Fibroblast of peridontal ligament (primary cell): ENCODE results near the gene AKR1A1.
"Not testable (repeated sequence)": the region's sequence is repeated elsewhere in the genome, so short reads cannot be mapped to it uniquely, and the experiment has no call there.

Experiments used
- DNase-seq: peaks from one replicate; pipeline ENCODE4 v3.0.0-alpha.2; 2010; ENCODE audit errors: extremely low read depth

Gene AKR1A1

DNA sequence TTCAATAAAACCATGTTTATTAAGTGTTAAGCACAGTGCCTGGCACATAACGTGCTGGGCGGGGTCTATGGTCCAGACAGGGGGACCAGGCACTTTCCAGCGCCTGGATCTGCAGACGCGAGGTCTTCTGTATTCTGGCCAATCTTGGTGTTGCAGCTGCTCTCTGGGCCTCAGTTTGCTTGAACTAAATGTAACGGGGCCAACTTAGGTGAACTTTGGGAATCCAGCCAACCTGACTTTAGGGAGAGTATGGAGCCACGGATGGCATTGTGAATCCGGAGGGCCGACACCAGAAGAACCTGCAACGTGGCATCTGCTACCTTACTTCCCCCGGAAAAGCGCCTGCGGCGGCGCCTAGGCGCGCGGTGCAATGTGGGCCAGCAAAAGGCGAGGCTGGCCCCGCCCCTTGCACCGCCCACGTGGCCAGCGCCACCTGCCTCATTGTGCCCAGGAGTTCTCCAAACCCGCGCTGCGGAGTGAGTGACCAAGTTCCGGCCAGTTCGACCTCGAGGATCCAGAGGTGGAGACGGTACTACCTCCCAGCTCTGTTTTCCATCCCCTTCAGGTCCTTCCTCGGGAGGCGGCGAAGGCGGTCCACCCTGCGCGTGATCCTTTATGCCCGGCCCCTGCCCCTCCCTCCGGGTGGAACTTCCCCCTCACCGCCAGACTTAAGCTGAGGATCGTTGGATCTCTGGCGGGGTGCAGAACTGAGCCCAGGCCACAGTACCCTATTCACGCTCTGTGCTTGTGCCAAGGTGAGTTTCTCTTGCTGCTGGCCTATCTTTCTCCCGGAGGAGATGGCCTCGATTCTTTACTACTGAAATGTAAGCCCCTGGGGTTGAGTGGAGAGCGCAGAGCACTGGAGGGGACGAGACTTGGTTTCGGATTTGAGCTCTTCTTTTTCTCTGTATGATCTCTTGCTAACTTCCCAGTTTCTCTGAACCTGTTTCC lies at the start of gene AKR1A1:
AKR1A1 (plus strand) TSS at position 426 of the 951 bp plus-strand sequence. CDS start 10,969 bp downstream, outside the sequence.
- DNase-seq: peak; percentile 74

DNA sequence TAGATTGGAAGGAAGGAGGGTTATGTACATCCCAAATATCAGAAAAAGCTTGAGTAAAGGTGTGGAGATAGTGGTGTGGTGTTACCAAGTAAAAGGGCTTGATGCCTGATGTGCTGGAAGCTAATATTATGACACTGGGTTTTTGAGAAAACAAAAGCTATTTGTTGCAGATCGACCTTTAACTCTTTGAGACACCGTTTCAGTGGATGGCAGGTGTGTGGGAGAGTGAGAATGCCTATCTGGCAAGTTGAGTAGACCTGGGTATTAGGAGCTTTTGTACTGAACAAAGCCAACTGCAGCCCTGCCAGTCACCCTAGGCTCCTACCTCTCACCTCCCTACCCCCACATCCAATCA lies 49.1 kb upstream of the AKR1A1 start:
- DNase-seq: no peak

DNA sequence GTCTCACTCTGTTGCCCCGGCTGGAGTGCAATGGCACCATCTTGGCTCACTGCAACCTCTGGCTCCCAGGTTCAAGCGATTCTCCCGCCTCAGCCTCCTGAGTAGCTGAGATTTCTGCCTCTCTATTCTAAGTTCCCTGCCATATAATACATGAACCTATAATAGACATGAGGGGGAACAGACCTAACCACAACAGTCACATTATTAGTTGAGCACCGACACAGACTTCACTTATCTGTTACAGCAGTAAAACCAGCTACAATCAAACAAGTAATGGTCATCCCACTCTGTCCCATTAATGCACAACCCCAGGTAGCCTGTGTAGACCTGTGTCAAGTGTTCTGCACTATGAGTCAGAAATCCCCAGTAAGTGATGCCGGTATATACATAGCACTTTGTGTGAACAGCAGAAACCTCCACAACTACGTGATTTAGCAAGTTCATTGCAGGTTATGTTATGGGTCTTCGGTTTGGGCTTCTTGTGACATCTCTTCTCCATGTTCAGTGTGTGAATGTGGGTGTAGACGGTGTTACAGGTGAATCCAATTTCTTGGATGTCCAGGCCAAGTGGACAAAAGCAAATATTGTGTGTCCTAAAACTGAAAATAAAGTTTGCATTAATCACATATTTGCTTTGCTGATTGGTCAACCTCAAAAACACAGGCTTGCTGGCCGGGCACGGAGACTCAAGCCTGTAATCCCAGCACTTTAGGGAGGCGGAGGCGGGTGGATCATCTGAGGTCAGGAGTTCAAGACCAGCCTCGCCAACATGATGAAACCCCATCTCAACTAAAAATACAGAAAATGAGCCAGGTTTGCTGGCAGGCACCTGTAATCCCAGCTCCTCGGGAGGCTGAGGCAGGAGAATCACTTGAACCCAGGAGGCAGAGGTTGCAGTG lies 46.9 kb upstream of the AKR1A1 start:
- DNase-seq: no peak

DNA sequence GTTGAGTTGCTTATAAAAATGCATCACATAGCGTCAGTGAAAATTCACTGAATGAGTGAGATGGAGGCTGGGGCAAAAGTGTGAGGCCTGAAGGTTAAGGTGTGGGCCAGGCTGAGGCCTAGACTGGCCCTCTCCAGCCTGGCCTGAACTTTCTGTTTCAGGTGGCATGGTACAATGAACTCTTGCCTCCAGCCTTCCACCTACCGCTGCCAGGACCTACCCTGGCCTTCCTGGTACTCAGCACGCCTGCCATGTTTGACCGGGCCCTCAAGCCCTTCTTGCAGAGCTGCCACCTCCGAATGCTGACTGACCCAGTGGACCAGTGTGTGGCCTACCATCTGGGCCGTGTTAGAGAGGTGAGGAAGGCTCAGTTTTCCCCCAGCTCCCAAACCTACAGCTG lies 43.4 kb upstream of the AKR1A1 start:
- no peak for DNase-seq

DNA sequence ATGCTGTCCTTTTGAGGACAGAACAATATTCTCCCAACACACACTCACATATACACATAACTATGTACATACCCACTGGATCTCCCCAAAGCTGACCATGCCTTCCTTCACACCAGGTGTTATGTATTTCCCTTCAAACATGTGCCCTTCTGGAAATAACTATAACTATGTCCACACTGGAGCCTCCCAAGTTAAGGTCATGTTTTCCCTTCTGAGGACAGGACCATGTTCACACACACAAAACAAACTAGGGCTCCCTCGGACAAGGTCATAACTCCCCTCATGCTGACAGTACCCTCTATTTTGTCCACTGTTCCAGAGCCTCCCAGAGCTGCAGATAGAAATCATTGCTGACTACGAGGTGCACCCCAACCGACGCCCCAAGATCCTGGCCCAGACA lies 42.7 kb upstream of the AKR1A1 start:
- no peak for DNase-seq

DNA sequence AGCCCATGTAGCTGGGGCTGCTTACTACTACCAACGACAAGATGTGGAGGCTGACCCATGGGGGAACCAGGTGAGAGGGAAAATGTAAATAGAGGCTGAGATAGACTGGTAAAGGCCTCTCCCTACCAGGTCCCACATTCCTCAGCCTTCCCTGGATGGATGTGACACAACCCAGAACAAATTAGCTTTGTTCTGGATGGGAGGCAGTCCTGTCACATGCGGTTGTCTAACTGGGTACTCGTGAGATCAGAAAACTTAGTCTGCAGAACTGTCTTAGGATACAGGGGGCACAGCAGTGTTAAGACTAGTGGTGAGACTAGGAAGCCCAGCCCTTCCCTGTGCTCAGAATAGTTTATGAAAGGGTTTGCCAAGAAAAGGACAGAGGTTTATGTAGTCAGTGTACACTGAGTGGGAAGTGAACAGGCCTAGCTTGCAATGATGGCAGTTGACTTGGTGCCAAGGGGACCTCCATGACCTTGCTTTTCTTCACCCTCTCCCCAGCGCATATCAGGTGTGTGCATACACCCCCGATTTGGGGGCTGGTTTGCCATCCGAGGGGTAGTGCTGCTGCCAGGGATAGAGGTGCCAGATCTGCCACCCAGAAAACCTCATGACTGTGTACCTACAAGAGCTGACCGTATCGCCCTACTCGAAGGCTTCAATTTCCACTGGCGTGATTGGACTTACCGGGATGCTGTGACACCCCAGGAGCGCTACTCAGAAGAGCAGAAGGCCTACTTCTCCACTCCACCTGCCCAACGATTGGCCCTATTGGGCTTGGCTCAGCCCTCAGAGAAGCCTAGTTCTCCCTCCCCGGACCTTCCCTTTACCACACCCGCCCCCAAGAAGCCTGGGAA lies 42.1 kb upstream of the AKR1A1 start:
- no peak for DNase-seq

DNA sequence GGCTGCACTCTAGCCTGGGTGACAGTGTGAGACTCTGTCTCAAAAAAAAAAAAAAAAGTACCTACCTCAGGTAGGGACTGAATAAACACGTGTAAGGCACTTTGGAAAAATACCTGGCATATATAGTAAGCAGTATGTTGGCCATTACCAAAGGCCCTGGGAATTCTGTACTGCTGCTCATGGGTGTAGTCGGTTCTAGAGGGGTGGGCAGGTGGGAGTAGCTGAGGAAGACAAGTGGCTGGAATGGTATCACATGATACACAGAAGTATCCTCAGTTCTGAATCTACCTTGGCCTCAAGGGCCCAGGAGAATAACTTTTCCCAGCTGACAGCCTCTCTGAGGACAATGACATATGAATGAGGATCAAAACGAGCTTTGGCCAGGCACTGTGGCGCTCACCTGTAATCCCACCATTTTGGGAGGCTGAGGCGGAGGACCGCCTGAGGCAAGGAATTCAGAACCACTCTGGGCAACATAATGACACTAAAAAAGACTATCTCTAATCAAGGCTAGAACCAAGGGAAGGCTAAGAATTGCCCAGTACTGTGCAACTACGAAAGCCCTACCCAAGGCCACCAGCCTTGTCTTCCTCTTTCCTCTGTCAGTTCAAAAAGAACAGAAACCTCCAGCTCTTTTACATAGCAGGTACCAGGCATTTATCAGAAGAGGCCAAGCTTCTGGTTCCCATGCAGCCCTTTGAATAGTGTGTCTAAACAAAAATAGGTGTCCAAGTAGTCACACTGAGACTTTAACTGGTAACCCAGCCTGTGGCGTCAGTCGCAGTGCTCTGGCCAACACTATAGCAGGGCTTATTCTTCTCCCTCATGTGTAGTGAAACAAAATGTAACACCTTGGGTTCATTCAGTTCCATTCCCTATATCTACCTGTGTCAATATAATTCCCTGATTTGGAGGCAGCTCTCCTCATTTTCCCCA lies 40.3 kb upstream of the AKR1A1 start:
- no peak for DNase-seq

DNA sequence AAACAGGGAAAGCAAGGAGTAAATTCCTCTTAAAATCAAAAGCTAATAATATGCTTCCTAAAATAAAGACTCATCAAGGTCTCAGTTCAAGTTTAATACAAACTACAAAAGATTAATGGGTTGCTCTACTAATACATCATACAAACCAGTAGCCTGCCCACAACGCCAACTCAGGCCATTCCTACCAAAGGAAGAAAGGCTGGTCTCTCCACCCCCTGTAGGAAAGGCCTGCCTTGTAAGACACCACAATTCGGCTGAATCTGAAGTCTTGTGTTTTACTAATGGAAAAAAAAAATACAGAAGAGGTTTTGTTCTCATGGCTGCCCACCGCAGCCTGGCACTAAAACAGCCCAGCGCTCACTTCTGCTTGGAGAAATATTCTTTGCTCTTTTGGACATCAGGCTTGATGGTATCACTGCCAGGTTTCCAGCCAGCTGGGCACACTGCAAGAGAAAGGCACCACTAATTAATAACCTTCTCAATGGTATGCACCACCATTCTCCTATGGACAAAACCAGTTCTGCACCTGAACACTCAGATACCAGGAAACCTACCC lies 39.6 kb upstream of the AKR1A1 start:
- DNase-seq: no peak

DNA sequence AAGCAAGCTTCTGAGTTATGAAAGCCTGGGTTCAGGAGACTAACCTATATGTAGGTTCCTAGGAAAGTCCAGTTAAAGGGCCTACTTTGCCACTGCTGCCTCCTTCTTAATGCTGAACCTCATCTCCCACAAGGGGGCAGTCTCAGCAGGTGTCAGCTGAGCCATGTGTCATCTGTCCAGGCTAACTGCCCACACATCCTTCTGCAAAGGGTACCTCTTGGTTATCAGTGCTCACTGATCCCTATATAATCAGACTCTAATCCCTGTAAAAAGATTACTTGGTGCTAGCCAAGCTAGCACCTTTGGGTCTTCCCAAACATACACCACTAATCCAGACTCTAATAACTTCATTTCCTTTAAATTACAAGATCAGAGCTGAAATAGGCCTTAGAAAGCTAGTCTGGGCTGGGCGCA lies 38.0 kb upstream of the AKR1A1 start:
- peak; percentile 66 for DNase-seq

DNA sequence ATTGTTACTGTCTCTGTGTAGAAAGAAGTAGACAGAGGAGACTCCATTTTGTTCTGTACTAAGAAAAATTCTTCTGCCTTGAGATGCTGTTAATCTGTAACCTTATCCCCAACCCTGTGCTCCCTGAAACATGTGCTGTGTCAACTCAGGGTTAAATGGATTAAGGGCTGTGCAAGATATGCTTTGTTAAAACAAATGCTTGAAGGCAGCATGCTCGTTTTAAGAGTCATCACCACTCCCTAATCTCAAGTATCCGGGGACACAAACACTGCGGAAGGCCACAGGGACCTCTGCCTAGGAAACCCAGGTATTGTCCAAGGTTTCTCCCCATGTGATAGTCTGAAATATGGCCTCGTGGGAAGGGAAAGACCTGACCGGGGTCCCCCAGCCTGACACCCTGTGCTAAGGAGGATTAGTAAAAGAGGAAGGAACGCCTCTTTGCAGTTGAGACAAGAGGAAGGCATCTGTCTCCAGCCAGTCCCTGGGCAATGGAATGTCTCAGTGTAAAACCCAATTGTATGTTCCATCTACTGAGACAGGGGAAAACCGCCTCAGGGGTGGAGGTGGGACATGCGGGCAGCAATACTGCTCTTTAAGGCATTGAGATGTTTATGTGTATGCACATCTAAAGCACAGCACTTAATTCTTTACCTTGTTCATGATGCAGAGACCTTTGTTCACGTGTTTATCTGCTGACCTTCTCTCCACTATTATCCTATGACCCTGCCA lies 36.9 kb upstream of the AKR1A1 start:
- DNase-seq: not testable (repeated sequence)

DNA sequence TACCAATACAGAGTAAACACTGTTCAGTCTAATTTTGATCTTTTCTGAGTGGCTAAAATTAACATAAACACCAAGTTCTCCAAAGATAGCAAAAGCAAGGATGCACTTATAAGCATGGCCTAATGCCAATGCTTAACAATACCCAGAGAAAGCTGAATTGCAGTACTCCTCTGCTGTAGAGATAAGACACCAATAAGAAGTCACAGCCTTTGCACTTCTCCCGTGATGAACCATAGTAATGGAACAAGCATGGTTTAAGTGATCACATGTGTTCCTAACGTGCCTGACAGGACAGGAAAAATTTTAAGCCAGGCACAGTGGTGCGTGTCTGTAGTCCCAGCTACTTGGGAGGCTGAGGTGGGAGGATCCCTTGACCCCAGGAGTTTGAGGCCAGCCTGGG lies 34.6 kb upstream of the AKR1A1 start:
- no peak for DNase-seq

DNA sequence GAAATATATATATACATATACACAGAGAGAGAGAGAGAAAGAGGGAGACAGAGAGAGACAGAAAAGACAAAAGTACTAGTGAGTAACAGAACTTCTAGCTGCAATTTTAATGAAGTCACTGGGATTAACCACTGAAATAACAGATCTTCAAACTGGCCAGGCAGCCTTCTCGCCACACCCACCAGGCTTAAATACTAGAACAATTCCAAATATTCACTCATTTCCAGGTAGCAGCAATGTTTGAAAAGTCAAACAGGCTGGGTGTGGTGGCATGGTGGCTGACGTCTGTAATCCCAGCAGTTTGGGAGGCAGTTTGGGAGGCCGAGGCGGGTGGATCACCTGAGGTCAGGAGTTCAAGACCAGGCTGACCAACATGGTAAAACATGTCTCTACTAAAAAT lies 34.2 kb upstream of the AKR1A1 start:
- DNase-seq: no peak

DNA sequence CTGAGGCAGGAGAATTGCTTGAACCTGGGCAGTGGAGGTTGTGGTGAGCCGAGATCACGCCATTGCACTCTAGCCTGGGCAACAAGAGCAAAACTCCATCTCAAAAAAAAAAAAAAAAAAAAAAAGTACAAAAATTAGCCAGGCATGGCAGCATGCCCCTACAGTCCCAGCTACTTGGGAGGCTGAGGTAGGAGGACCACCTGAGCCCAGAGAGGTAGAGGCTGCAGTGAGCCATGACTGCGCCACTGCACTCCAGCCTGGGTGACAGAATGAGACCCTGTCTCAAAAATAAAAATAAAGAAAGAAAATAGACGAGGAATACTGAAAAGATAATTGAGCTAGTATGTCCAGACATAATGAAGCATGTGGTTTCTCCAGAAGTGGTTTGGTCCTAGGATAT lies 32.3 kb upstream of the AKR1A1 start:
- DNase-seq: not testable (repeated sequence)

DNA sequence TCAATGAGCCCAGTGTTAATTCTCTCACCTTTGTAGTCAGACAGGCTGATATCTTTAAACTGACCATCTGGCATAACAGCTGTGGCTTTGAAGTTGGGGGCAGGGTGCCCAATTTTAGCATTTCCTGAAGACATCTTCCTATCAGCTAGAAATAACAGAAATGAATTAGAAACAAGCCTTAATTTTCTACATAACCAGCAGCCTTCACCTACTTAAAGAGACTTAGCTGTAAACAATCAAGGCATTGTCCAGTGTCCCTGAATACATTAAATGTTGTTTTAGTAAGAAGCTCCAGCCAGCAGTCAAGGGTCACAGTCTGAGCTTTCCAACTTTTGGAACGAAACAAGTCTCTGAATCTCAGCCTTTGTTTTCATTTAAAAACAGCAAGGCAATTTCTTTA lies 31.7 kb upstream of the AKR1A1 start:
- no peak for DNase-seq

DNA sequence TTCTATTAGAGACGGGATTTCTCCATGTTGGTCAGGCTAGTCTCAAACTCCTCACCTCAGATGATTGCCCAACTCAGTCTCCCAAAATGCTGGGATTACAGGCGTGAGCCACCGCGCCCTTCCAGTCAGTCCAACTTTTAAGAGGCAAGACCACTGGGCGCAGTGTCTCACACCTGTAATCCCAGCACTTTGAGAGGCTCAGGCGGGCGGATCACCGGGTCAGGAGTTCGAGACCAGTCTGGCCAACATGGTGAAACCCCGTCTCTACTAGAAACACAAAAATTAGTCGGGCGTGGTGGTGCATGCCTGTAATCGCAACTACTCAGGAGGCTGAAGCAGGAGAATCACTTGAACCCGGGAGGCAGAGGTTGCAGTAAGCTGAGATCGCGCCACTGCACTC lies 30.9 kb upstream of the AKR1A1 start:
- not testable (repeated sequence) for DNase-seq

DNA sequence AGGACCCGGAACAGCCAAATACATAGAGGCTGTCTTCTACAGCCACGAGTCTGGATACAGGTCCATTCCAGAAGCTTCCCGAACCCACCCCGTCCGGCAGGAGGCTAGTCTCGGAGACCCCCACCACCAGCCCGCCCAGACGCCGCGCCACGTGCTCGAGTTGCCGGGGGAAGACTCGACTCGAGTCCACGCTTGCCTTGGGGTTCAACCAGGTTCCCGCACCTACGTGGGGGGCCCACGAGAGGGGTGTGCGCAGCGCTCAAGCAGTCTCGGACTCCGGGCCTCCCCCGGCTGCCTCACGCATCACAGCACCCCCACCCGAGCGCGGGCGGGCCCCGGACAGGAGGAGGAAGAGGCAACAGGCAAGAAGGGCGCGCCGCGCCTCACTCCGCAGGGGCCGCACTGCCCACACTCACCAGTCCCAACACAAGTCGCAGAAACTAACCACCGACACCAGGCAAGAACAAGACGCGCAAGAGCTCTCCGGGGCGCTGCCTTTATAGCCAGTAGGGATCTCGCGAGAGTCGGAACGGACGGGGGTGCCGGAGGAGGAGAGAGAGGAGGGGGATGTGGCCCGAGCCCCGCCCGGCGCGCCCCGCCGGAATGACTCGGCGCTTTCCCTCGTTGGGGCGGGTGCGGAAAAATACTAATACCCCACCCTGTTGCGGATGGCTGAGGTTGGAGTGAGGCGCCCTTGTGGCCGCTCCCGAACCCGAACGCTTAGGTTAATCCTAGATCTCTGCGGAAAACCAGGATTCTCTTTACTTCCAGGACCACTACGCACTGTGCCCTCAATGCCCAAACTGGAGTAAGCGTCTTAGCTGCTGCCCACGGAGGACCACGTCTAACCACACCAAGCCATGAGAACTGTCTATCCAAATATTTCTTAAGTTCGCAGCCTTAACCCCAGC lies 29.0 kb upstream of the AKR1A1 start, which contains the start of gene PRDX1:
PRDX1 (minus strand) TSS at position 472 of the 911 bp plus-strand sequence. CDS start 2,841 bp downstream, outside the sequence.
- DNase-seq: peak; percentile 96

DNA sequence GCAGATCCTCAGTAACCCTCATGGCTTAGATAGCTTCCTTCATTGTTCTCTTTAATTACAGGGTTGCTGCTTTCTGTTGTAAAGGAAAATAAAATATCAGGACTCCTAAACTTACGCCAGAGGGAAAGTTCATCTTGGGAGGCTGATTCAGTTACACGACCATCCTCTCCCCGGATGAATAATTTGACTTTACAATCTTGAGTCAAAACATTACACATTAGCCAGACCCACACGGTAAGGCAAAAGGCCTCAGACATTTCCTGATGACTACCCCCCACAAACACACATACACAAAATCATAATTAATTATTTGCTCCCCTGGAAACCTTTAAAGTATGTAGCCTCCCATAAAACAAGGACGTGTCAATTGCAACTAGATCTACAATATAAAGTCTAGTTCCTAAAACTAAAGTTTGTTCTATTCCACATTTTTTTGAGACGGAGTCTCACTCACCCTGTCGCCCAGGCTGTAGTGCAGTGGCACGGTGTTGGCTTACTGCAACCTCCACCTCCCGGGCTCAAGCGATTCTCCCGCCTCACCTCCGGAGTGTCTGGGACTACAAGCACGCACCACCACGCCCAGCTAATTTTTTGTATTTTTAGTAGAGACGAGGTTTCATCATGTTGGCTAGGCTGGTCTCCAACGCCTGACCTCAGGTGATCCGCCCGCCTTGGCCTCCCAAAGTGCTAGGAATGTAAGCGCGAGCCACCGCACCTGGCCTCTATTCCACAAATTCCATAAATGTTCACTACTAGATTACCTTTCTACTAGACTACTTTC lies 28.1 kb upstream of the AKR1A1 start:
- DNase-seq: no peak
